Hippocampal formation (tissue), 2 donors: ENCODE measurements around the gene SHROOM1.
A peak's percentile ranks its signal among the peaks of the same experiment; 100 is the strongest.
"Not testable (repeated sequence)": the region's sequence is repeated elsewhere in the genome, so short reads cannot be mapped to it uniquely, and the experiment has no call there.

Experiments
- DNase-seq, 2 donors: peaks; one replicate each; lab custom pipeline; 2025; lab: John Stamatoyannopoulos, UW

SHROOM1 gene

GRCh38 chr5:132830436-132831094 is at the start of gene SHROOM1:
SHROOM1 (minus strand) TSS chr5:132830647; CDS start chr5:132826140, 4,507 bp downstream.
- peak in 1 of 2 donors; percentile 37 for DNase-seq

GRCh38 chr5:132877938-132878337 is 47.5 kb upstream of the SHROOM1 start:
- no peak for DNase-seq

- DNase-seq, result peak in 1 of 2 donors; percentile 23
Observed at GRCh38 chr5:132877466-132877865, 47.0 kb upstream of the SHROOM1 start.

GRCh38 chr5:132876020-132876759 is 45.7 kb upstream of the SHROOM1 start:
- DNase-seq, result no peak

- DNase-seq, result no peak
Observed at GRCh38 chr5:132873930-132874271, 43.5 kb upstream of the SHROOM1 start.

- no peak for DNase-seq
Observed at GRCh38 chr5:132873119-132873929, 42.9 kb upstream of the SHROOM1 start, which contains the start of gene LEAP2. LEAP2 (plus strand) TSS chr5:132873668; CDS start chr5:132873695, 27 bp downstream.

GRCh38 chr5:132872788-132873118 is 42.3 kb upstream of the SHROOM1 start:
- no peak for DNase-seq

- DNase-seq, result no peak
Observed at GRCh38 chr5:132871459-132872284, 41.2 kb upstream of the SHROOM1 start.

GRCh38 chr5:132870801-132871200 is 40.4 kb upstream of the SHROOM1 start:
- no peak for DNase-seq

- no peak for DNase-seq
Observed at GRCh38 chr5:132868754-132869153, 38.3 kb upstream of the SHROOM1 start.

GRCh38 chr5:132867046-132867451 is 36.6 kb upstream of the SHROOM1 start:
- DNase-seq, result no peak

- peak; percentile 98 to 100 for DNase-seq
Observed at GRCh38 chr5:132866342-132867045, 36.0 kb upstream of the SHROOM1 start, which contains the start of the genes GDF9 and UQCRQ. GDF9 (minus strand) TSS chr5:132866469; CDS start chr5:132864533, 1,936 bp downstream. UQCRQ (plus strand) TSS chr5:132866642; CDS start chr5:132866882, 240 bp downstream.

- DNase-seq, result peak in 1 of 2 donors; percentile 35
Observed at GRCh38 chr5:132865668-132866341, 35.4 kb upstream of the SHROOM1 start.

- no peak for DNase-seq
Observed at GRCh38 chr5:132860742-132861141, 30.3 kb upstream of the SHROOM1 start.

- DNase-seq, result no peak
Observed at GRCh38 chr5:132859889-132860437, 29.5 kb upstream of the SHROOM1 start.

GRCh38 chr5:132856011-132856410 is 25.6 kb upstream of the SHROOM1 start:
- DNase-seq, result no peak

GRCh38 chr5:132854992-132855391 is 24.5 kb upstream of the SHROOM1 start:
- DNase-seq, result not testable (repeated sequence)

GRCh38 chr5:132854301-132854700 is 23.9 kb upstream of the SHROOM1 start:
- no peak for DNase-seq

GRCh38 chr5:132853790-132854189 is 23.3 kb upstream of the SHROOM1 start:
- no peak for DNase-seq

- no peak for DNase-seq
Observed at GRCh38 chr5:132853323-132853722, 22.9 kb upstream of the SHROOM1 start.
